Measurements from ENCODE around the gene JHY.

GRCh38 chr11:122861631-122862030 is 20.9 kb upstream of the JHY start:
- TF ChIP-seq CEBPB (IDR thresholded peaks at IDR 0.05; ENCODE audit: low read depth) (no peak), CTCF (IDR thresholded peaks at IDR 0.05 in 2 of 3, conservative IDR thresholded peaks at IDR 0.05 in 1 of 3; ENCODE audit: borderline replicate concordance in 1 of 3, insufficient read depth in 1 of 3, low read depth in 2 of 3, low read length in 2 of 3) (no peak), SIN3A (IDR thresholded peaks at IDR 0.05; ENCODE audit: low read depth) (no peak)
